H1 (cell line): Measurements from ENCODE around the gene PDK2. TPM values are rescaled to one million over a fixed set of nuclear protein-coding genes. Genes with fewer than 3 reads are reported as not detected.

Experiments
- CTCF ChIA-PET: fragments of 300-600 bp; sonication (Branson Sonifier 250); formaldehyde crosslinking; loops from one replicate; lab custom pipeline; 2021; ENCODE audit not compliant: partially characterized antibody; lab: Charles Lee
- POLR2A ChIA-PET: fragments of 300-600 bp; sonication (Branson Sonifier 250); formaldehyde crosslinking; loops from one replicate; lab custom pipeline; 2021; ENCODE audit warnings: inconsistent platforms; ENCODE audit not compliant: partially characterized antibody; lab: Charles Lee
- DNase-seq, 2 experiments: peaks; one replicate each; pipeline versions ENCODE4 v3.0.0 to v3.0.0-alpha.2; 2010 to 2022; ENCODE audit warnings: low spot score in 2 of 2, low read depth in 1 of 2, mixed read lengths in 1 of 2
- FAIRE-seq: peaks from 2 replicates; lab custom pipeline; 2011; peaks lifted over from hg19 to GRCh38; lab: Jason Lieb, UNC
- H2AFZ ChIP-seq: 2 replicates; pipeline ENCODE4 v1.8.1; 2012; ENCODE audit warnings: low read length, inconsistent platforms
- H2AK5ac ChIP-seq: 2 replicates; pipeline ENCODE4 v1.6.1; 2013; ENCODE audit warnings: low read depth, low read length
- H2BK120ac ChIP-seq: replicated peaks from 2 replicates; pipeline ENCODE3; 2013; ENCODE audit warnings: low read depth, low read length, inconsistent platforms
- H2BK12ac ChIP-seq: 2 replicates; pipeline ENCODE4 v1.6.1; 2013; ENCODE audit warnings: low read depth, low read length
- H2BK15ac ChIP-seq: 2 replicates; pipeline ENCODE4 v1.6.1; 2013; ENCODE audit warnings: low read length
- H2BK20ac ChIP-seq: 2 replicates; pipeline ENCODE4 v1.6.1; 2013; ENCODE audit warnings: low read length
- H2BK5ac ChIP-seq: 2 replicates; pipeline ENCODE4 v1.6.1; 2013; ENCODE audit warnings: low read depth, low read length
- H3K14ac ChIP-seq: 2 replicates; pipeline ENCODE4 v1.6.1; 2013; ENCODE audit warnings: inconsistent platforms; ENCODE audit not compliant: insufficient read length
- H3K18ac ChIP-seq: 2 replicates; pipeline ENCODE4 v1.6.1; 2013; ENCODE audit warnings: low read length; ENCODE audit errors: extremely low read depth
- H3K23ac ChIP-seq: 2 replicates; pipeline ENCODE4 v1.6.1; 2013; ENCODE audit warnings: inconsistent platforms; ENCODE audit not compliant: insufficient read length
- H3K23me2 ChIP-seq: 2 replicates; pipeline ENCODE4 v1.6.1; 2013; ENCODE audit warnings: low read depth, low read length
- H3K27ac ChIP-seq: 2 replicates; pipeline ENCODE4 v1.6.1; 2011; ENCODE audit warnings: low read depth, low read length, inconsistent platforms
- H3K27me3 ChIP-seq, 4 experiments: replicated peaks in 1 of 4; 1 replicate in 1 of 4; 2 replicates in 3 of 4; pipeline versions ENCODE4 v1.6.1 to v1.8.1; 2011 to 2013; ENCODE audit warnings: low read length in 3 of 4, mild to moderate bottlenecking in 3 of 4, inconsistent platforms in 2 of 4, mixed read lengths in 2 of 4, moderate library complexity in 1 of 4; ENCODE audit not compliant: control insufficient read depth in 3 of 4, insufficient read depth in 3 of 4; ENCODE audit errors: extremely low read depth in 1 of 4
- H3K36me3 ChIP-seq, 4 experiments: 2 replicates each; pipeline versions ENCODE4 v1.6.1 to v1.8.1; 2011 to 2013; ENCODE audit warnings: mild to moderate bottlenecking in 4 of 4, low read length in 3 of 4, moderate library complexity in 2 of 4, control low read depth in 1 of 4, inconsistent platforms in 1 of 4; ENCODE audit not compliant: insufficient read depth in 4 of 4, control insufficient read depth in 2 of 4
- H3K4ac ChIP-seq: replicated peaks from 2 replicates; pipeline ENCODE3; 2013; ENCODE audit warnings: low read length, low read depth, mixed read lengths, inconsistent platforms; ENCODE audit not compliant: insufficient read length
- H3K4me1 ChIP-seq, 4 experiments: replicated peaks in 1 of 4; 1 replicate in 1 of 4; 2 replicates in 3 of 4; pipeline versions ENCODE4 v1.6.1 to v1.8.1; 2011 to 2013; ENCODE audit warnings: low read length in 3 of 4, inconsistent platforms in 2 of 4, mixed read lengths in 1 of 4; ENCODE audit not compliant: insufficient read depth in 4 of 4, control insufficient read depth in 3 of 4
- H3K4me2 ChIP-seq, 2 experiments: 2 replicates each; pipeline versions ENCODE4 v1.6.1 to v1.8.1; 2011 to 2013; ENCODE audit warnings: low read depth in 2 of 2, low read length in 2 of 2, control low read depth in 1 of 2, inconsistent platforms in 1 of 2, mild to moderate bottlenecking in 1 of 2; ENCODE audit not compliant: insufficient read depth in 1 of 2
- H3K4me3 ChIP-seq, 4 experiments: fragments of 200-600, 300-600 bp in 1 of 4; sonication (generic), shearing (Covaris generic), sonication (Bioruptor Twin) in 1 of 4; 2 replicates each; pipeline versions ENCODE4 v1.5.1 to v1.8.1; 2011 to 2016; ENCODE audit warnings: low read length in 4 of 4, low read depth in 3 of 4, control low read depth in 2 of 4, inconsistent platforms in 2 of 4, mild to moderate bottlenecking in 2 of 4, mixed read lengths in 1 of 4, moderate library complexity in 1 of 4; ENCODE audit not compliant: insufficient read depth in 2 of 4; ENCODE audit errors: extremely low read depth in 1 of 4
- H3K56ac ChIP-seq: replicated peaks from 2 replicates; pipeline ENCODE3; 2013; ENCODE audit warnings: low read depth, mild to moderate bottlenecking, mixed read lengths, low read length, inconsistent platforms; ENCODE audit not compliant: insufficient read length
- H3K79me1 ChIP-seq: 2 replicates; pipeline ENCODE4 v1.6.1; 2013; ENCODE audit warnings: low read depth, low read length, control low read depth
- H3K79me2 ChIP-seq, 2 experiments: 2 replicates each; pipeline versions ENCODE4 v1.6.1 to v1.8.1; 2012 to 2013; ENCODE audit warnings: low read length in 2 of 2, mild to moderate bottlenecking in 2 of 2, inconsistent platforms in 1 of 2; ENCODE audit not compliant: insufficient read depth in 2 of 2, control insufficient read depth in 1 of 2
- H3K9ac ChIP-seq, 4 experiments: replicated peaks in 1 of 4; 1 replicate in 1 of 4; 2 replicates in 3 of 4; pipeline versions ENCODE4 v1.6.1 to v1.8.1; 2011 to 2013; ENCODE audit warnings: low read depth in 3 of 4, low read length in 3 of 4, control low read depth in 2 of 4, mild to moderate bottlenecking in 2 of 4, moderate library complexity in 2 of 4, inconsistent platforms in 1 of 4; ENCODE audit errors: extremely low read depth in 1 of 4
- H3K9me3 ChIP-seq, 2 experiments: 2 replicates each; pipeline versions ENCODE4 v1.6.1 to v1.8.1; 2012 to 2013; ENCODE audit warnings: mild to moderate bottlenecking in 2 of 2, moderate library complexity in 2 of 2, control low read depth in 1 of 2, inconsistent platforms in 1 of 2, low read depth in 1 of 2, low read length in 1 of 2, mixed read lengths in 1 of 2; ENCODE audit not compliant: insufficient read depth in 2 of 2
- H4K20me1 ChIP-seq, 2 experiments: replicated peaks in 1 of 2; 2 replicates each; pipeline versions ENCODE3 to v1.8.1; 2011 to 2013; ENCODE audit warnings: inconsistent platforms in 2 of 2, low read length in 2 of 2, mild to moderate bottlenecking in 1 of 2; ENCODE audit not compliant: insufficient read depth in 2 of 2, control insufficient read depth in 1 of 2
- H4K5ac ChIP-seq: 2 replicates; pipeline ENCODE4 v1.6.1; 2013; ENCODE audit warnings: low read length, low read depth, mixed read lengths, inconsistent platforms; ENCODE audit not compliant: insufficient read length
- H4K8ac ChIP-seq: 2 replicates; pipeline ENCODE4 v1.8.0; 2013; ENCODE audit warnings: mild to moderate bottlenecking, moderate library complexity, low read length, inconsistent platforms; ENCODE audit not compliant: insufficient read depth; ENCODE audit errors: extremely low read depth
- H4K91ac ChIP-seq: replicated peaks from 2 replicates; pipeline ENCODE3; 2013; ENCODE audit warnings: low read length, mixed read lengths, inconsistent platforms; ENCODE audit not compliant: insufficient read length
- ASH2L ChIP-seq: fragments of 200-600, 300-600 bp; sonication (generic); IDR thresholded peaks from one replicate; pipeline ENCODE4 v1.7.1; 2017; ENCODE audit warnings: low read length
- BCL11A ChIP-seq, 2 experiments: IDR thresholded peaks; one replicate each; pipeline ENCODE4 v1.6.1; 2011; ENCODE audit warnings: low read depth in 2 of 2, low read length in 2 of 2, mild to moderate bottlenecking in 2 of 2
- EGR1 ChIP-seq: IDR thresholded peaks from 2 replicates; pipeline ENCODE4 v1.6.1; 2011; ENCODE audit warnings: low read depth, low read length, borderline replicate concordance
- EP300 ChIP-seq, 2 experiments: IDR thresholded peaks; 1 replicate in 1 of 2; 2 replicates in 1 of 2; pipeline ENCODE4 v1.6.1; 2011 to 2012; ENCODE audit warnings: low read depth in 2 of 2, low read length in 2 of 2, mild to moderate bottlenecking in 2 of 2, borderline replicate concordance in 1 of 2, inconsistent platforms in 1 of 2, moderate library complexity in 1 of 2
- JUN ChIP-seq: IDR thresholded peaks from 2 replicates; pipeline ENCODE4 v1.6.1; 2011; ENCODE audit warnings: low read depth, mild to moderate bottlenecking, improper control_type of control experiment, low read length
- KDM5A ChIP-seq: fragments of 200-600 bp; IDR thresholded peaks from 2 replicates; pipeline ENCODE4 v1.7.1; 2012; ENCODE audit warnings: mild to moderate bottlenecking, low read length, inconsistent platforms, mixed read lengths
- NANOG ChIP-seq: IDR thresholded peaks from 2 replicates; pipeline ENCODE4 v1.6.1; 2011; ENCODE audit warnings: low read length, low read depth, mild to moderate bottlenecking, inconsistent platforms; ENCODE audit not compliant: insufficient read depth, poor library complexity, severe bottlenecking
- PHF8 ChIP-seq: fragments of 200-600 bp; sonication (generic); conservative IDR thresholded peaks from 2 replicates; pipeline ENCODE4 v1.7.1; 2012; ENCODE audit warnings: low read depth, mild to moderate bottlenecking, inconsistent platforms, low read length, moderate library complexity
- RNF2 ChIP-seq: fragments of 200-900, 300-1000 bp; sonication (generic); IDR thresholded peaks from 2 replicates; pipeline ENCODE4 v1.7.1; 2016; ENCODE audit warnings: borderline replicate concordance, low read depth, mild to moderate bottlenecking, antibody characterized with exemption, low read length; ENCODE audit not compliant: poor library complexity, severe bottlenecking; ENCODE audit errors: missing control alignments
- SP2 ChIP-seq: IDR thresholded peaks from 2 replicates; pipeline ENCODE4 v1.6.1; 2012; ENCODE audit warnings: mild to moderate bottlenecking, low read length, inconsistent platforms
- WGBS, 2 experiments: shearing (Covaris generic) in 1 of 2; methylation state at CpG; one replicate each; pipeline versions ENCODE4 v1.1.6 to v1.1.7; 2013 to 2015; ENCODE audit warnings: low lambda C conversion rate in 2 of 2, mixed read lengths in 2 of 2, inconsistent platforms in 1 of 2, low coverage in 1 of 2, missing lambda C conversion rate in 1 of 2; ENCODE audit not compliant: insufficient replicate concordance in 2 of 2, insufficient coverage in 1 of 2, insufficient read length in 1 of 2; ENCODE audit errors: extremely low coverage in 1 of 2, missing lambda C conversion rate in 1 of 2; 5-methylcytosine and 5-hydroxymethylcytosine counted together
- polyA plus RNA-seq, 7 experiments: library from polyadenylated mRNA; depleted of rRNA in 3 of 7; stranded (reverse) in 5 of 7; unstranded in 2 of 7; fragments of >200 nt in 5 of 7; fragments of 200-250 nt in 2 of 7; gene quantifications; 1 replicate in 5 of 7; 2 replicates in 1 of 7; 4 replicates in 1 of 7; pipeline versions ENCODE4 v1.2.1 to v1.2.3, GENCODE V29; 2011 to 2013; ENCODE audit warnings: missing spikeins in 2 of 7, mixed read lengths in 2 of 7
- total RNA-seq: library from RNA; stranded (reverse); fragmentation: NEBNext Ultra II Directional; extraction: Animal tissue kit (Norgen Biotek cat#: 25700); gene quantifications from 2 replicates; pipeline ENCODE4 v1.2.1, GENCODE V29; 2021
- TF ChIP-seq, protein P1 (sequence below): IDR thresholded peaks from 2 replicates; pipeline ENCODE4 v1.6.1; 2012; ENCODE audit warnings: inconsistent platforms

Gene PDK2
- total and polyA plus RNA-seq, 2 of the 8 experiments (the other 6 are each of a cell fraction or from before 2014, with no cell fraction given), result 18.3 to 121 TPM

DNA sequence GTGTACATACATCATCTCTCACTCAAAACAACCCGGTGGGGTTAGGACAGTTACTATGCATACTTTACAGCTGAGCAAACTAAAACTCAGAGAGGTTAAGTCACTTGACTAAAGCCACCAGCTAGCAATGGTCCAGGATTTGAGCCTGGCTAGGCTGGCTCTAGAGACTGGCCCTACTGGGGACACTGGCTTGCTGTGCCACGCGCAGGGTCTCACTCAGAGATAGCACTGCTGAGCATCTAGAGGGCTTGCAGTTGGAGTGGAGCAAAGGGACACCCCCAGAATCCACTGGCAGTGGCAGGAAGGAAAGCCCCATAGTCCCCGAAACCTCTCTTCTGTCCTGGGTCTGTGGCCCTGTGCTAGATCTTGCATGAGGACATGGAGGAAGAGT lies 23.7 kb downstream of the PDK2 start:
- H4K5ac ChIP-seq, result no peak overlapping the region
- no peak overlapping the region for H2BK15ac ChIP-seq
- H3K18ac ChIP-seq, result no peak overlapping the region
- peaks cover 0 to 18% (median 12%) of the 10 kb centered on the region in 4 experiments; a peak in 5 of 7 replicates for H3K27me3 ChIP-seq
- H3K23ac ChIP-seq, result no peak overlapping the region
- H4K8ac ChIP-seq, result no peak overlapping the region
- H3K4ac ChIP-seq, result no peak overlapping the region
- no peaks in the 10 kb centered on the region for H3K9me3 ChIP-seq
- H3K79me1 ChIP-seq, result no peaks in the 10 kb centered on the region
- peaks cover 11 to 21% (median 14%) of the 10 kb centered on the region in 4 experiments for H3K4me1 ChIP-seq
- H3K9ac ChIP-seq, result no peak overlapping the region
- H3K14ac ChIP-seq, result no peak overlapping the region
- no peak overlapping the region for H2BK120ac ChIP-seq
- H2AFZ ChIP-seq, result no peak overlapping the region
- H2BK5ac ChIP-seq, result no peak overlapping the region
- no peak overlapping the region for H3K56ac ChIP-seq
- H3K27ac ChIP-seq, result no peak overlapping the region
- ChIA-PET POLR2A (interaction anchor here (0.6 to 1.4 kb wide), 2 partner anchors 33 to 123 kb away, joined by 3 to 4 read pairs; no protein-coding TSS in a partner anchor), CTCF (interaction anchor here (0.6 to 23.0 kb wide), 13 partner anchors 9 to 357 kb away, joined by 3 to 412 read pairs (median 4); partner anchors contain the start of genes PDK2, PPP1R9B and SGCA)
- no peaks in the 10 kb centered on the region for H4K20me1 ChIP-seq
- H4K91ac ChIP-seq, result no peak overlapping the region
- no peaks in the 10 kb centered on the region for H3K36me3 ChIP-seq
- H2BK20ac ChIP-seq, result no peak overlapping the region
- H3K4me3 ChIP-seq, result no peak overlapping the region
- no peak overlapping the region for H3K4me2 ChIP-seq
- no peak for DNase-seq
- WGBS, 2 experiments, result 93% methylated on average over 4 of the region's 4 CpGs; no CpG with 5 or more reads in 1 of the 2 experiments
- no peaks in the 10 kb centered on the region for H3K79me2 ChIP-seq
- no peak overlapping the region for H2AK5ac ChIP-seq
- no peak overlapping the region for H2BK12ac ChIP-seq
- no peak for FAIRE-seq
- H3K23me2 ChIP-seq, result peaks cover 2% of the 10 kb centered on the region; the same call in 1 of the 2 replicates
- TF ChIP-seq RNF2 (no peak), JUN (no peak), EGR1 (no peak), BCL11A (IDR thresholded peaks at IDR 0.05; ENCODE audit: low read depth in 2 of 2, low read length in 2 of 2) (no peak), ASH2L (no peak), PHF8 (no peak), KDM5A (no peak), NANOG (no peak), SP2 (no peak), EP300 (IDR thresholded peaks at IDR 0.05; ENCODE audit: borderline replicate concordance in 1 of 2, low read depth in 2 of 2, low read length in 2 of 2) (no peak)
- TF ChIP-seq, protein P1, sequence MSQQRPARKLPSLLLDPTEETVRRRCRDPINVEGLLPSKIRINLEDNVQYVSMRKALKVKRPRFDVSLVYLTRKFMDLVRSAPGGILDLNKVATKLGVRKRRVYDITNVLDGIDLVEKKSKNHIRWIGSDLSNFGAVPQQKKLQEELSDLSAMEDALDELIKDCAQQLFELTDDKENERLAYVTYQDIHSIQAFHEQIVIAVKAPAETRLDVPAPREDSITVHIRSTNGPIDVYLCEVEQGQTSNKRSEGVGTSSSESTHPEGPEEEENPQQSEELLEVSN, result no peak
